Trophoblast cell (in vitro differentiated cells and primary cell): Measurements from ENCODE around the gene TSEN2.

ENCODE experiments used
- DNase-seq, 2 donors: peaks; one replicate each; pipeline ENCODE4 v3.0.0-alpha.2; 2016
- H2AFZ ChIP-seq: 2 replicates; pipeline ENCODE4 v1.6.1; 2013; ENCODE audit warnings: low read length, moderate library complexity, mild to moderate bottlenecking; ENCODE audit not compliant: insufficient read depth, poor library complexity
- H2AK5ac ChIP-seq: 2 replicates; pipeline ENCODE4 v1.6.1; 2013; ENCODE audit warnings: mild to moderate bottlenecking, low read length
- H2BK120ac ChIP-seq: 2 replicates; pipeline ENCODE4 v1.6.1; 2013; ENCODE audit warnings: low read length, mild to moderate bottlenecking, moderate library complexity; ENCODE audit not compliant: insufficient read depth, poor library complexity
- H2BK12ac ChIP-seq: 2 replicates; pipeline ENCODE4 v1.6.1; 2013; ENCODE audit warnings: mild to moderate bottlenecking, low read length, moderate library complexity
- H2BK5ac ChIP-seq: 2 replicates; pipeline ENCODE4 v1.6.1; 2013; ENCODE audit warnings: low read length, low read depth, moderate library complexity, mild to moderate bottlenecking; ENCODE audit not compliant: poor library complexity
- H3K14ac ChIP-seq: 2 replicates; pipeline ENCODE4 v1.6.1; 2013; ENCODE audit warnings: mild to moderate bottlenecking, low read length
- H3K18ac ChIP-seq: 2 replicates; pipeline ENCODE4 v1.6.1; 2013; ENCODE audit warnings: mild to moderate bottlenecking, low read length
- H3K23ac ChIP-seq: 2 replicates; pipeline ENCODE4 v1.6.1; 2013; ENCODE audit warnings: low read length
- H3K27ac ChIP-seq: 2 replicates; pipeline ENCODE4 v1.5.1; 2013; ENCODE audit warnings: low read depth, mild to moderate bottlenecking, inconsistent platforms, low read length, moderate library complexity
- H3K27me3 ChIP-seq: 2 replicates; pipeline ENCODE4 v1.6.1; 2013; ENCODE audit warnings: inconsistent platforms, mild to moderate bottlenecking, low read length, moderate library complexity; ENCODE audit not compliant: insufficient read depth
- H3K36me3 ChIP-seq, 2 experiments: 1 replicate in 1 of 2; 2 replicates in 1 of 2; pipeline ENCODE4 v1.6.1; 2013; ENCODE audit warnings: low read length in 2 of 2, mild to moderate bottlenecking in 2 of 2, moderate library complexity in 1 of 2; ENCODE audit not compliant: insufficient read depth in 2 of 2, control insufficient read depth in 1 of 2
- H3K4ac ChIP-seq: 2 replicates; pipeline ENCODE4 v1.6.1; 2013; ENCODE audit warnings: low read depth, mild to moderate bottlenecking, low read length, moderate library complexity
- H3K4me1 ChIP-seq, 2 experiments: 1 replicate in 1 of 2; 2 replicates in 1 of 2; pipeline ENCODE4 v1.6.1; 2013; ENCODE audit warnings: low read length in 2 of 2, mild to moderate bottlenecking in 2 of 2, moderate library complexity in 1 of 2; ENCODE audit not compliant: insufficient read depth in 2 of 2, control insufficient read depth in 1 of 2
- H3K4me2 ChIP-seq: 2 replicates; pipeline ENCODE4 v1.6.1; 2013; ENCODE audit warnings: inconsistent platforms, mild to moderate bottlenecking, low read length, moderate library complexity
- H3K4me3 ChIP-seq: 2 replicates; pipeline ENCODE4 v1.5.1; 2013; ENCODE audit warnings: mild to moderate bottlenecking, low read depth, low read length, inconsistent platforms
- H3K79me1 ChIP-seq: one replicate; pipeline ENCODE4 v1.6.1; 2013; ENCODE audit warnings: low read length
- H3K79me2 ChIP-seq: 2 replicates; pipeline ENCODE4 v1.6.1; 2013; ENCODE audit warnings: low read length, mild to moderate bottlenecking; ENCODE audit not compliant: control insufficient read depth, insufficient read depth, poor library complexity
- H3K9ac ChIP-seq: 2 replicates; pipeline ENCODE4 v1.6.1; 2013; ENCODE audit warnings: mild to moderate bottlenecking, low read length
- H3K9me3 ChIP-seq: 2 replicates; pipeline ENCODE4 v1.6.1; 2013; ENCODE audit warnings: low read depth, mild to moderate bottlenecking, control low read depth, inconsistent platforms, low read length; ENCODE audit not compliant: insufficient read depth
- H4K12ac ChIP-seq: 2 replicates; pipeline ENCODE4 v1.6.1; 2013; ENCODE audit warnings: low read depth, mild to moderate bottlenecking, low read length, moderate library complexity
- H4K8ac ChIP-seq: 2 replicates; pipeline ENCODE4 v1.6.1; 2013; ENCODE audit warnings: low read depth, mild to moderate bottlenecking, low read length, moderate library complexity
- H4K91ac ChIP-seq: one replicate; pipeline ENCODE4 v1.6.1; 2013; ENCODE audit warnings: low read depth, mild to moderate bottlenecking, low read length, moderate library complexity
- WGBS: extraction: QIAGEN DNeasy Blood & Tissue Kit; methylation state at CpG from one replicate; pipeline ENCODE4 v1.1.7; 2013; ENCODE audit warnings: missing lambda C conversion rate; ENCODE audit not compliant: insufficient read length, insufficient coverage; ENCODE audit errors: extremely low coverage; 5-methylcytosine and 5-hydroxymethylcytosine counted together

The TSEN2 gene

GRCh38 chr3:12473511-12473910, 10.8 kb upstream of the TSEN2 start:
- no peak overlapping the region for H2BK120ac ChIP-seq
- no peak overlapping the region for H3K4me3 ChIP-seq
- no peak overlapping the region for H4K12ac ChIP-seq
- H4K91ac ChIP-seq: no peak overlapping the region
- no peak overlapping the region for H4K8ac ChIP-seq
- H3K9ac ChIP-seq: no peak overlapping the region
- no peak overlapping the region for H2AFZ ChIP-seq
- H2AK5ac ChIP-seq: no peak overlapping the region
- H3K4ac ChIP-seq: no peak overlapping the region
- H2BK5ac ChIP-seq: no peak overlapping the region
- H3K9me3 ChIP-seq: no peaks in the 10 kb centered on the region
- no peak overlapping the region for H3K4me2 ChIP-seq
- no peak overlapping the region for H3K27ac ChIP-seq
- no peak overlapping the region for H3K23ac ChIP-seq
- no peak for DNase-seq
- H2BK12ac ChIP-seq: no peak overlapping the region
- H3K79me1 ChIP-seq: peaks cover under 1% of the 10 kb centered on the region
- no peaks in the 10 kb centered on the region for H3K27me3 ChIP-seq
- H3K4me1 ChIP-seq: peaks cover 10 to 16% of the 10 kb centered on the region in 2 experiments
- no peak overlapping the region for H3K18ac ChIP-seq
- no peak overlapping the region for H3K14ac ChIP-seq
- no peaks in the 10 kb centered on the region for H3K36me3 ChIP-seq
- WGBS: no CpG with 5 or more reads among the region's 9 CpGs
- H3K79me2 ChIP-seq: no peaks in the 10 kb centered on the region

- Histone ChIP-seq H4K8ac (no peak overlapping the region), H3K4ac (no peak overlapping the region), H3K14ac (no peak overlapping the region), H3K9me3 (no peaks in the 10 kb centered on the region), H3K9ac (no peak overlapping the region), H3K4me3 (no peak overlapping the region), H2BK12ac (peak overlapping the region; percentile 53), H4K91ac (peak overlapping the region; percentile 33), H3K4me1 (peaks cover 12% of the 10 kb centered on the region in 2 experiments), H3K79me1 (peaks cover 4% of the 10 kb centered on the region), H3K79me2 (no peaks in the 10 kb centered on the region), H3K4me2 (no peak overlapping the region), H3K23ac (no peak overlapping the region), H2AFZ (no peak overlapping the region), H2BK5ac (no peak overlapping the region), H2BK120ac (no peak overlapping the region), H4K12ac (no peak overlapping the region), H2AK5ac (peak overlapping the region; percentile 36), H3K36me3 (no peaks in the 10 kb centered on the region), H3K27me3 (no peaks in the 10 kb centered on the region), H3K18ac (no peak overlapping the region), H3K27ac (no peak overlapping the region)
- no CpG with 5 or more reads among the region's 5 CpGs for WGBS
- DNase-seq: no peak
Measured at GRCh38 chr3:12476238-12476897, 7.9 kb upstream of the TSEN2 start.

GRCh38 chr3:12477256-12477655, 7.0 kb upstream of the TSEN2 start:
- Histone ChIP-seq H4K8ac (no peak overlapping the region), H3K9ac (no peak overlapping the region), H2BK5ac (no peak overlapping the region), H3K36me3 (no peaks in the 10 kb centered on the region), H3K14ac (no peak overlapping the region), H2BK120ac (no peak overlapping the region), H4K91ac (no peak overlapping the region), H3K4ac (no peak overlapping the region), H3K9me3 (no peaks in the 10 kb centered on the region), H3K4me3 (no peak overlapping the region), H3K79me2 (no peaks in the 10 kb centered on the region), H3K18ac (no peak overlapping the region), H2AK5ac (no peak overlapping the region), H3K4me2 (no peak overlapping the region), H3K23ac (no peak overlapping the region), H3K79me1 (peaks cover 4% of the 10 kb centered on the region), H2BK12ac (no peak overlapping the region), H3K27me3 (no peaks in the 10 kb centered on the region), H4K12ac (no peak overlapping the region), H3K27ac (no peak overlapping the region), H2AFZ (no peak overlapping the region), H3K4me1 (peaks cover 8 to 10% of the 10 kb centered on the region in 2 experiments)
- no peak for DNase-seq
- WGBS: no CpG with 5 or more reads among the region's 5 CpGs

GRCh38 chr3:12478326-12478725, 6.0 kb upstream of the TSEN2 start:
- H3K36me3 ChIP-seq: no peaks in the 10 kb centered on the region
- peak in 1 of 2 donors; percentile 75 for DNase-seq
- no peak overlapping the region for H3K9ac ChIP-seq
- no peak overlapping the region for H2AFZ ChIP-seq
- H3K4me1 ChIP-seq: peaks cover under 1 to 3% of the 10 kb centered on the region in 2 experiments
- no peak overlapping the region for H3K23ac ChIP-seq
- H4K8ac ChIP-seq: no peak overlapping the region
- H2BK12ac ChIP-seq: no peak overlapping the region
- no peak overlapping the region for H2BK120ac ChIP-seq
- no peak overlapping the region for H3K27ac ChIP-seq
- H2AK5ac ChIP-seq: no peak overlapping the region
- no peak overlapping the region for H3K4me2 ChIP-seq
- no peak overlapping the region for H4K91ac ChIP-seq
- H3K9me3 ChIP-seq: no peaks in the 10 kb centered on the region
- no peak overlapping the region for H4K12ac ChIP-seq
- H3K79me2 ChIP-seq: no peaks in the 10 kb centered on the region
- peaks cover 4% of the 10 kb centered on the region for H3K79me1 ChIP-seq
- H3K4ac ChIP-seq: no peak overlapping the region
- no peaks in the 10 kb centered on the region for H3K27me3 ChIP-seq
- H3K18ac ChIP-seq: no peak overlapping the region
- no CpG with 5 or more reads among the region's 5 CpGs for WGBS
- no peak overlapping the region for H3K14ac ChIP-seq
- H2BK5ac ChIP-seq: no peak overlapping the region
- no peak overlapping the region for H3K4me3 ChIP-seq
